Stimulated activated CD4-positive, alpha-beta T cell treated with anti-CD3 and anti-CD28 coated beads, Interleukin-1b, Interleukin-23, amount 100 ng/mL, for 1 hour (primary cell): ENCODE data around the gene TMOD3.

Experiments used
- DNase-seq, 2 donors: peaks; one replicate each; pipeline ENCODE4 v3.0.0-alpha.2; 2020; ENCODE audit warnings: low read depth in 2 of 2

The TMOD3 gene

GRCh38 chr15:51908316-51908715 is 78.9 kb downstream of the TMOD3 start:
- DNase-seq: no peak

GRCh38 chr15:51909584-51909983 is 80.1 kb downstream of the TMOD3 start:
- no peak for DNase-seq

GRCh38 chr15:51912528-51912927 is 83.1 kb downstream of the TMOD3 start:
- DNase-seq: no peak

- DNase-seq: no peak
Measured at GRCh38 chr15:51917493-51917892, 88.0 kb downstream of the TMOD3 start.

- DNase-seq: no peak
Measured at GRCh38 chr15:51924156-51925068, 95.0 kb downstream of the TMOD3 start.

GRCh38 chr15:51926809-51927208 is 97.4 kb downstream of the TMOD3 start:
- DNase-seq: no peak

- DNase-seq: no peak
Measured at GRCh38 chr15:51931016-51931415, 101.6 kb downstream of the TMOD3 start.

GRCh38 chr15:51931638-51932037 is 102.2 kb downstream of the TMOD3 start:
- no peak for DNase-seq

- no peak for DNase-seq
Measured at GRCh38 chr15:51932161-51932560, 102.7 kb downstream of the TMOD3 start.

GRCh38 chr15:51935466-51936104 is 106.1 kb downstream of the TMOD3 start:
- DNase-seq: no peak

GRCh38 chr15:51936105-51936478 is 106.6 kb downstream of the TMOD3 start:
- no peak for DNase-seq

GRCh38 chr15:51938286-51938685 is 108.8 kb downstream of the TMOD3 start:
- no peak for DNase-seq

GRCh38 chr15:51939216-51939615 is 109.8 kb downstream of the TMOD3 start:
- no peak for DNase-seq

GRCh38 chr15:51947124-51947523 is 117.7 kb downstream of the TMOD3 start:
- DNase-seq: no peak

- no peak for DNase-seq
Measured at GRCh38 chr15:51952805-51953204, 123.4 kb downstream of the TMOD3 start.

- DNase-seq: no peak
Measured at GRCh38 chr15:51955504-51955903, 126.1 kb downstream of the TMOD3 start.
